Dendritic cell treated with granulocyte-macrophage colony-stimulating factor and Interleukin-4, amounts not matched to agents 40 ng/mL and 50 ng/mL, for 4 days (primary cell): ENCODE data around the gene DERL2.
"Not testable (repeated sequence)": the region's sequence is repeated elsewhere in the genome, so short reads cannot be mapped to it uniquely, and the experiment has no call there.

Experiments used
- H3K27ac Mint-ChIP-seq: one replicate; pipeline ENCODE4 v1.8.0; 2022; ENCODE audit warnings: mild to moderate bottlenecking, mixed read lengths
- H3K27me3 Mint-ChIP-seq: one replicate; pipeline ENCODE4 v1.8.0; 2022; ENCODE audit warnings: mild to moderate bottlenecking, mixed read lengths
- H3K36me3 Mint-ChIP-seq: one replicate; pipeline ENCODE4 v1.8.0; 2022; ENCODE audit warnings: low read depth, mixed read lengths
- H3K4me1 Mint-ChIP-seq: one replicate; pipeline ENCODE4 v1.8.0; 2022; ENCODE audit warnings: low read depth, mixed read lengths
- H3K4me3 Mint-ChIP-seq: one replicate; pipeline ENCODE4 v1.8.0; 2022; ENCODE audit warnings: mild to moderate bottlenecking, moderate library complexity, mixed read lengths
- H3K9me3 Mint-ChIP-seq: one replicate; pipeline ENCODE4 v1.8.0; 2022; ENCODE audit warnings: mixed read lengths
- intact Hi-C: fragments of 100-400 bp; cut with micrococcal nuclease; formaldehyde crosslinking; loops from one replicate; pipeline ENCODE4 v1.15.0; 2022

The DERL2 gene

GRCh38 chr17:5438716-5439445, 47.1 kb downstream of the DERL2 start, which contains the start of gene C1QBP:
Gene C1QBP (minus strand): TSS chr17:5439155. CDS start chr17:5439073, 82 bp downstream.
- Mint-ChIP-seq H3K27me3 (no peaks in the 10 kb centered on the region), H3K4me1 (peaks cover 35% of the 10 kb centered on the region), H3K36me3 (peaks cover 59% of the 10 kb centered on the region), H3K27ac (peak within 1 kb of the TSS; percentile 87), H3K4me3 (peak within 1 kb of the TSS; percentile 79), H3K9me3 (no peaks in the 10 kb centered on the region)
- intact Hi-C loops = loop anchor here (1.0 to 2.0 kb wide), 3 partner anchors 20 to 48 kb away; partner anchors contain the start of genes DERL2, DHX33, MIS12 and NUP88

- H3K4me3 Mint-ChIP-seq = peak overlapping the region; percentile 79
- peaks cover 59% of the 10 kb centered on the region for H3K36me3 Mint-ChIP-seq
- intact Hi-C loops = loop anchor here (2.0 kb wide), 2 partner anchors 31 to 49 kb away; partner anchors contain the start of genes DERL2, DHX33 and MIS12
- peaks cover 35% of the 10 kb centered on the region for H3K4me1 Mint-ChIP-seq
- H3K27me3 Mint-ChIP-seq = no peaks in the 10 kb centered on the region
- H3K9me3 Mint-ChIP-seq = no peaks in the 10 kb centered on the region
- peak overlapping the region; percentile 87 for H3K27ac Mint-ChIP-seq
These were observed 48.2 kb downstream of the DERL2 start for GRCh38 chr17:5437721-5438317.

- Mint-ChIP-seq H3K36me3 (peaks cover 66% of the 10 kb centered on the region), H3K27ac (peak overlapping the region; percentile 70), H3K4me1 (peaks cover 35% of the 10 kb centered on the region)
- intact Hi-C loops, H3K27me3 Mint-ChIP-seq, H3K9me3 Mint-ChIP-seq, H3K4me3 Mint-ChIP-seq: not testable (repeated sequence)
These were observed 50.1 kb downstream of the DERL2 start for GRCh38 chr17:5435781-5436315.

DNA sequence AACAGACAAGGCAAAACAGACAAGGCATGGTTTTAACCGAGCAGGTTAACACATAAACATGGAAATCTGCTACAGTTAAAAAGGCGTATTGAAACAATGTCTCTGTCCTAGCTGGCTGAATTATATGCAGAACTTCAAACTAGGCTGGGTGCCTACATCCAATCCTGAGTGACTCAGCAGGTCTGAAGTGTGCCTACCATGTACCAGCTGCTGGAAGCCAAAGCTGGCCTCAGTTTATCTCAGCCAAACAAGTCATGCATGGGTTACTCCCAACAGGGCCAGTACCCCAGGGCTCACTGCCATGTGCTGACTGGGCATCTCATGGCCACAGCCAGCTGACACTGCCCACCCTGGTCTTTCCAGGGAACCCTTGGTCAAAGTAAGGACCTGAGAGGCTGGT, 51.0 kb downstream of the DERL2 start:
- H3K4me1 Mint-ChIP-seq = peaks cover 34% of the 10 kb centered on the region
- intact Hi-C loops = no loop called here
- peaks cover 75% of the 10 kb centered on the region for H3K36me3 Mint-ChIP-seq
- no peaks in the 10 kb centered on the region for H3K27me3 Mint-ChIP-seq
- no peaks in the 10 kb centered on the region for H3K9me3 Mint-ChIP-seq
- H3K4me3 Mint-ChIP-seq = no peak overlapping the region
- no peak overlapping the region for H3K27ac Mint-ChIP-seq

DNA sequence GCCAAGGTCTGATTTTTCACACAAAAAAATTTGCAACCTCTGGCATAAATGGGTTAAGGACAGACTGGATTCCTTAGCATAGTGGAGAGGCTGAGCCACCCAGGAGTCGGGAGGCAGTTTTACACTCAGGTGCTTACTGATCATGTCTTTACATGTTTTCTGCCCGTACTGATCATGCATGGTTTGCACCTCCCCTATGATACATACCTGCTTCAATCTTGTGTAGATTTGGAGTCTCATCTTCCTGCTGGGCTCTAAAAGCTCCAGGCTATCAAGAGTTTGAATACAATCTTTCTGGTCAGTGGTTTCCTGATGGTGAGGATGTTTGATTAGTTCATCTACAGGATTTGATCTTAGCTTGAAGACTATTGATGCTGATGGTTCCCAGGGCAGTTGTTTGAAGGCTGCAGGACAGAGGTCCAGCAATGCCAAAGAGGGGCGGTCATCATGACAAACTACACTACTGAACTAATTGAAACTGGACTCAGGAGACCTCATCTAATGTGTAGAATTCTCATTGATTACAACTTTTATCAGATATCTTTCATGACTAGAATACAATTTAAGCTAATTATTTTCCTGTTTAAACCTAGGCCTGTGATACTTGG, 53.9 kb downstream of the DERL2 start:
- Mint-ChIP-seq H3K36me3 (peaks cover 93% of the 10 kb centered on the region), H3K27me3 (no peaks in the 10 kb centered on the region), H3K4me1 (peaks cover 25% of the 10 kb centered on the region), H3K4me3 (no peak overlapping the region), H3K9me3 (no peaks in the 10 kb centered on the region), H3K27ac (no peak overlapping the region)
- intact Hi-C loops = no loop called here

DNA sequence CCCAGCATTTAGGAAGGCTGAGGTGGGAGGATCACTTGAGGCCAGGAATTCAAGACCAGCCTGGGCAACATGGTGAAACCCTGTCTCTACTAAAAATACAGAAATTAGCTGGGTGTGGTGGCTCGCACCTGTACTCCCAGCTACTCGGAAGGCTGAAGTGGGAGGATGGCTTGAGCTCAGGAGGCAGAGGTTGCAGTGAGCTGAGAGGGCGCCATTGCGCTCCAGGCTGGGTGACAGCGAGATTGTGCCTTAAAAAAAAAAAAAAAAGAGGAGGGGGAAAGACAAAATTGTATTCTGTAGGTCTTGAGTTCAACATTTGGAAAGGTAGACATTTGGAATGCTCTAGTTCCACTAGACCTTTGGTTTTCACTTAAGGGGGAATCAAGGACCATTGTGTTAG, 54.7 kb downstream of the DERL2 start:
- Mint-ChIP-seq H3K4me1 (peaks cover 17% of the 10 kb centered on the region), H3K36me3 (peaks cover 93% of the 10 kb centered on the region)
- H3K27me3 Mint-ChIP-seq, intact Hi-C loops, H3K4me3 Mint-ChIP-seq, H3K27ac Mint-ChIP-seq, H3K9me3 Mint-ChIP-seq: not testable (repeated sequence)

DNA sequence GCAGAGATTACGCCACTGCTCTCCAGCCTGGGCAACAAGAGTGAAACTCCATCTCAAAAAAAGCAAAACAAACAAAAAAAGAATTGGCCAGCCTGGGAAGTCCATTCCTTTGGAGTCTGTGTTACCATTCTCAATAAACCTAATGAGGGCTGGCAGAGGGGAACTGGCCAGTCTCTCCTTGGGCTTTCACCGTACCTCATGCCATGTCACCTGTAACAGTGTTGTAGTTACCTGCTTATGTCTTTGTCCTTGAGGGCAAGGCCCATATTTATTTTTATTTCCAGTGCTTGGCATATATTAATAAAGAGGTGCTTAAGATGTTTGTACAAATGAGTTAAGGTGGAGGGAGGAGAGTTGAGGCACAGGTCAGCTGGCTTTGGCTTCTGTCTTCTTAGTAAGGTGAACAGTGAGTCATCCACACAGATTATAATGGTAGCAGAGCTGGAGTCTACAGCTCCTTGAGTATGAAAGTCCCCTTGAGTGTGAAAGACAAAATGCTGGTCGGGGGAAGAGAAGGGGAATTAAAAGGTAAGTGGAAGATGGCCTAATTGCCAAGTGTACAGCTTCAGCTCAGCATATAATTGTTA, 55.5 kb downstream of the DERL2 start:
- no peak overlapping the region for H3K4me3 Mint-ChIP-seq
- H3K27me3 Mint-ChIP-seq = no peaks in the 10 kb centered on the region
- no peaks in the 10 kb centered on the region for H3K9me3 Mint-ChIP-seq
- H3K36me3 Mint-ChIP-seq = peaks cover 98% of the 10 kb centered on the region
- H3K4me1 Mint-ChIP-seq = peaks cover 15% of the 10 kb centered on the region
- intact Hi-C loops = no loop called here
- no peak overlapping the region for H3K27ac Mint-ChIP-seq

- H3K9me3 Mint-ChIP-seq = no peaks in the 10 kb centered on the region
- H3K4me3 Mint-ChIP-seq = no peak overlapping the region
- no peaks in the 10 kb centered on the region for H3K27me3 Mint-ChIP-seq
- H3K36me3 Mint-ChIP-seq = peaks cover 98% of the 10 kb centered on the region
- no peak overlapping the region for H3K27ac Mint-ChIP-seq
- intact Hi-C loops = no loop called here
- H3K4me1 Mint-ChIP-seq = peaks cover 10% of the 10 kb centered on the region
These were observed 56.6 kb downstream of the DERL2 start for GRCh38 chr17:5429191-5429887.

DNA sequence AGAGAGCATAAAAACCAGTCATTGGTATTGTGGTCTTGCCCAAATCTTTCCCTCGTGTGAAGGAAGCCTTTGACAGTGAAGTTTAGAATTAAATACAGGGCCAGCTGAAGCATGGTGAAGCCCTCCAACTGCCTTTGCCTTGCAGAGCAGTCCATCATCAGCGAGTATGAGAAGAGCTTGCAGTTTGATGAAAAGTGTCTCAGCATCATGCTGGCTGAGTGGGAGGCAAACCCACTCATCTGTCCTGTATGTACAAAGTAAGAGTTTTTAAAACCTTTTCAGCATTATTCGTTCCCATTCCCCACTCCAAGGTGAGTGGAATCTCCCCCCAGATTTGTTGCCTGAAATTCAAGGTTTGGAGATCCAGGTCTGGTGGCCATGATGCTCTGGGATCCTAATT, 60.2 kb downstream of the DERL2 start:
- intact Hi-C loops = no loop called here
- Mint-ChIP-seq H3K27ac (no peak overlapping the region), H3K27me3 (no peaks in the 10 kb centered on the region), H3K36me3 (peaks cover 98% of the 10 kb centered on the region), H3K4me3 (no peak overlapping the region), H3K4me1 (peaks cover 21% of the 10 kb centered on the region), H3K9me3 (no peaks in the 10 kb centered on the region)

- H3K9me3 Mint-ChIP-seq = no peaks in the 10 kb centered on the region
- peaks cover 21% of the 10 kb centered on the region for H3K4me1 Mint-ChIP-seq
- no peak overlapping the region for H3K4me3 Mint-ChIP-seq
- H3K36me3 Mint-ChIP-seq = peaks cover 89% of the 10 kb centered on the region
- intact Hi-C loops = no loop called here
- no peak overlapping the region for H3K27ac Mint-ChIP-seq
- no peaks in the 10 kb centered on the region for H3K27me3 Mint-ChIP-seq
These were observed 61.1 kb downstream of the DERL2 start for GRCh38 chr17:5424909-5425308.

- H3K4me3 Mint-ChIP-seq = no peak overlapping the region
These were observed 63.5 kb downstream of the DERL2 start for GRCh38 chr17:5422505-5422904.

More at GRCh38 chr17:5422505-5422904, 63.5 kb downstream of the DERL2 start:
- Mint-ChIP-seq H3K36me3 (peaks cover 80% of the 10 kb centered on the region), H3K27me3 (no peaks in the 10 kb centered on the region), H3K27ac (no peak overlapping the region), H3K9me3 (no peaks in the 10 kb centered on the region), H3K4me1 (peaks cover 11% of the 10 kb centered on the region)
- intact Hi-C loops = no loop called here
